ENCODE measurements around the gene GET4. TPM values are rescaled to one million over a fixed set of nuclear protein-coding genes. Genes with fewer than 3 reads are reported as not detected.

GET4 gene
- total RNA-seq, 1 experiment from 2014 or later, result 90.9 TPM

DNA sequence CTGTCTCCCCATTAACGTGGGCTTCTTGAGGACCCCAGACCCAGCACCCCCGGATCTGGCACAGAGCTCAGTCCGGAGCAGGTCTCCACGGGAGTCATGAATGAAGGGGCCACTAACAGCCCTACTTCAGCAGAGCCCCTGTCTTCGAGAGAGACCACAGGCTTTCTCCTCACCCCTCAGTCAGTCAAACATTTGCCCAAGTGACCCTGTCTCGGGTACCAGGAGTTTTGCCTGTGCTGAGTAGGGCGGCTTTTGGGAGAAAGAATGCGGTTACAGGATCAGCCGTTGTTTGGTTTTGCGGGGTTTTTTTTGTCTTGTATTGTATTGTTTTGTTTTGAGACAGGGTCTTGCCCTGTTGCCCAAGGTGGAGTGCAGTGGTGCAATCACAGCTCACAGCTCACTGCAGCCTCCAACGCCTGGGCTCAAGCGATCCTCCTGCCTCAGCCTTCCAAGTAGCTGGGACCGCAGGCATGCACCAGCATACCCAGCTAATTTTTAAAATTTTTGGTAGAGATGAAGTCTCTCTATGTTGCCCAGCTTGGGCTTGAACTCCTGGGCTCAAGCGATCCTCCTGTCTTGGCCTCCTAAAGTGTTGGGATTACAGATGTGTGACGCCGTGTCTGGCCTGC lies 61.6 kb downstream of the GET4 start:
- Histone ChIP-seq H3K27ac (ENCODE audit: low read length) (no peak overlapping the region), H3K36me3 (ENCODE audit: control insufficient read depth, insufficient read depth, low read length) (no peaks in the 10 kb centered on the region), H3K27me3 (ENCODE audit: control insufficient read depth, insufficient read depth, low read length) (peaks cover 15% of the 10 kb centered on the region), H3K9me3 (ENCODE audit: control insufficient read depth, insufficient read depth, low read depth, low read length) (peaks cover 10% of the 10 kb centered on the region; the same call in 1 of the 2 replicates), H3K4me1 (ENCODE audit: control insufficient read depth, insufficient read depth, low read length) (peaks cover 6% of the 10 kb centered on the region), H3K4me3 (ENCODE audit: low read depth in 2 of 2, low read length in 2 of 2) (no peak overlapping the region)
- intact Hi-C loops (cut with micrococcal nuclease; ENCODE audit: unreplicated experiment), result no loop called here
- in situ Hi-C loops (cut with HindIII; ENCODE audit: low pct_unique_long_range_greater_than_20kb, low sequenced_read_pairs), result no loop called here
- CTCF ChIA-PET, result no interaction called here
- DNase-seq (ENCODE audit: low read depth, low spot score) (no peak), ATAC-seq (no peak)
- no TSS peak for BruUV-seq (replicated peaks)
- POLR2A ChIA-PET, result no interaction called here
- TF ChIP-seq POLR2AphosphoS5 (IDR thresholded peaks at IDR 0.05; ENCODE audit: low read depth, low read length), result no peak
- no peak for TF ChIP-seq CTCF (IDR thresholded peaks at IDR 0.05)
- no peak for TF ChIP-seq SIN3A (IDR thresholded peaks at IDR 0.05; ENCODE audit: borderline replicate concordance, insufficient read depth, low read depth, low read length)
- no peak for TF ChIP-seq REST (IDR thresholded peaks at IDR 0.05; ENCODE audit: insufficient read depth in 1 of 2, low read depth in 2 of 2, low read length in 1 of 2)
- no peak for TF ChIP-seq TCF7L2 (IDR thresholded peaks at IDR 0.05; ENCODE audit: low read depth, low read length)

DNA sequence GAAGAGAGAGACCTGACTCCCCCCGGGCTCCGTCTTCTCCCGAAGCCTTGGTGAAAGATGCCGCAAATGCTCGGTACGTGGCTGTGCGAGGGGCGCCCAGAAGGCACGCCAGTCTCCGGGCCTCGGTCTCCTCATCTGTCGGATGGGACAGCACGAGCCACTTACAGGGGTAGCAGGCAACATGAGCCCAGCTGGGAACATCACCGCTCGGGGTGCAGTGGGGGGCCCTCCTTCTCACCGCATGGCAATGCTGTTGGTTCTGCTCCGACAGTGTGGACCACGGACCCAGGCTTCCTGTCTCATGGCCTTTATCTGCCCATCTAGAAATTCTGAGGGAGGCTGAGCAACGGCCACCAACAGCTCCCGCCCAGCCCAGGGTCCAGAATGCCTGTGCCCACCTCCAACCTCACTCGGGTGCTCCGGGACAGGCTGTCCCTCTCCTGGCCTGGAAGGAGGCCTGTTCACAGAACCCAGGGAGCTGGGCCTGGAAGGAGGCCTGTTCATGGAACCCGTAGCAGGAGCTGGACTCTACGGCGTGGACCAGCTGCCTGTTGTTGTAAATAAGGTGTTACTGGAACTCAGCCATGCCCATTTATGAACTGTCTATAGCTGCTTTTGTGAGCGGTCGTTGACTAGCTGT lies 62.3 kb downstream of the GET4 start:
- H3K36me3 ChIP-seq (ENCODE audit: control insufficient read depth, insufficient read depth, low read length), result no peaks in the 10 kb centered on the region
- peaks cover 6% of the 10 kb centered on the region for H3K4me1 ChIP-seq (ENCODE audit: control insufficient read depth, insufficient read depth, low read length)
- no TSS peak for BruUV-seq (replicated peaks)
- intact Hi-C loops (cut with micrococcal nuclease; ENCODE audit: unreplicated experiment) (no loop called here), in situ Hi-C loops (cut with HindIII; ENCODE audit: low pct_unique_long_range_greater_than_20kb, low sequenced_read_pairs) (no loop called here)
- DNase-seq (ENCODE audit: low read depth, low spot score) (no peak), ATAC-seq (no peak)
- CTCF ChIA-PET, result no interaction called here
- H3K4me3 ChIP-seq (ENCODE audit: low read depth in 2 of 2, low read length in 2 of 2), result no peak overlapping the region
- TF ChIP-seq SIN3A (IDR thresholded peaks at IDR 0.05; ENCODE audit: borderline replicate concordance, insufficient read depth, low read depth, low read length), result no peak
- TF ChIP-seq POLR2AphosphoS5 (IDR thresholded peaks at IDR 0.05; ENCODE audit: low read depth, low read length), result no peak
- TF ChIP-seq CTCF (IDR thresholded peaks at IDR 0.05), result no peak
- H3K9me3 ChIP-seq (ENCODE audit: control insufficient read depth, insufficient read depth, low read depth, low read length), result peaks cover 10% of the 10 kb centered on the region; the same call in 1 of the 2 replicates
- peaks cover 15% of the 10 kb centered on the region for H3K27me3 ChIP-seq (ENCODE audit: control insufficient read depth, insufficient read depth, low read length)
- no peak overlapping the region for H3K27ac ChIP-seq (ENCODE audit: low read length)
- POLR2A ChIA-PET, result no interaction called here

Measured in Panc1 (cell line).